A673 (cell line): ENCODE results near the gene PEX26. TPM values are rescaled to one million over a fixed set of nuclear protein-coding genes. Genes with fewer than 3 reads are reported as not detected.

Experiments used
- BruUV-seq: library from RNA; stranded (reverse); fragments of 400-500 nt; replicated peaks from 2 replicates; lab custom pipeline; 2021; lab: Mats Ljungman, UMichigan
- CTCF ChIA-PET: fragments of 300-600 bp; sonication (Branson Sonifier 250); formaldehyde crosslinking; loops from one replicate; lab custom pipeline; 2022; ENCODE audit warnings: antibody characterized with exemption; lab: Charles Lee
- POLR2A ChIA-PET: fragments of 300-600 bp; sonication (Branson Sonifier 250); formaldehyde crosslinking; loops from one replicate; lab custom pipeline; 2022; ENCODE audit warnings: antibody characterized with exemption; ENCODE audit not compliant: low non-redundant PET; lab: Charles Lee
- DNase-seq: peaks from one replicate; pipeline ENCODE4 v3.0.0-alpha.2; 2015; ENCODE audit warnings: low spot score
- H3K27ac ChIP-seq: fragments of 200-600 bp; sonication (generic); 2 replicates; pipeline ENCODE4 v1.5.1; 2016; ENCODE audit warnings: mixed run types, low read depth, mild to moderate bottlenecking, mixed read lengths, antibody characterized with exemption, low read length; ENCODE audit not compliant: poor library complexity, severe bottlenecking
- H3K27me3 ChIP-seq: fragments of 200-600 bp; sonication (generic); replicated peaks from 2 replicates; pipeline ENCODE4 v1.6.1; 2017; ENCODE audit warnings: mixed run types, low read depth, mild to moderate bottlenecking, mixed read lengths, antibody characterized with exemption, low read length; ENCODE audit not compliant: insufficient read depth, poor library complexity
- H3K36me3 ChIP-seq: fragments of 200-600 bp; sonication (generic); 2 replicates; pipeline ENCODE4 v1.6.1; 2016; ENCODE audit warnings: mixed run types, mild to moderate bottlenecking, mixed read lengths, antibody characterized with exemption, low read length; ENCODE audit not compliant: insufficient read depth, poor library complexity, severe bottlenecking
- H3K4me1 ChIP-seq: fragments of 200-600 bp; sonication (generic); 2 replicates; pipeline ENCODE4 v1.6.1; 2017; ENCODE audit warnings: mixed run types, mild to moderate bottlenecking, mixed read lengths, antibody characterized with exemption, low read length; ENCODE audit not compliant: insufficient read depth, poor library complexity, severe bottlenecking
- H3K4me3 ChIP-seq: fragments of 200-600 bp; sonication (generic); 2 replicates; pipeline ENCODE4 v1.5.1; 2016; ENCODE audit warnings: low read depth, mixed run types, mild to moderate bottlenecking, mixed read lengths, low read length; ENCODE audit not compliant: poor library complexity, severe bottlenecking
- H3K9me3 ChIP-seq: fragments of 200-600 bp; sonication (generic); 2 replicates; pipeline ENCODE4 v1.6.1; 2016; ENCODE audit warnings: mixed run types, low read depth, mild to moderate bottlenecking, mixed read lengths, antibody characterized with exemption, low read length; ENCODE audit not compliant: poor library complexity, severe bottlenecking
- CTCF ChIP-seq: fragments of 300-800, 200-600 bp; sonication (generic); conservative IDR thresholded peaks from 2 replicates; pipeline ENCODE4 v1.5.1; 2017; ENCODE audit warnings: low read depth, mild to moderate bottlenecking, antibody characterized with exemption, low read length, moderate library complexity, mixed read lengths
- EZH2 ChIP-seq: fragments of 200-600 bp; sonication (generic); IDR thresholded peaks from 2 replicates; pipeline ENCODE4 v1.6.1; 2017; ENCODE audit warnings: borderline replicate concordance, low read depth, mild to moderate bottlenecking, mixed read lengths, antibody characterized with exemption, low read length; ENCODE audit not compliant: poor library complexity, severe bottlenecking
- intact Hi-C: fragments of 100-400 bp; cut with micrococcal nuclease; formaldehyde crosslinking; loops from one replicate; pipeline ENCODE4 v1.10.0; 2022; ENCODE audit not compliant: unreplicated experiment
- total RNA-seq: library from RNA; stranded (reverse); gene quantifications from 2 replicates; pipeline ENCODE4 v1.2.3, GENCODE V29; 2021

PEX26 gene
- total RNA-seq, 1 experiment from 2014 or later, result 36.9 TPM

- TF ChIP-seq CTCF (no peak), EZH2 (no peak)
- no peak overlapping the region for H3K4me3 ChIP-seq
- no peaks in the 10 kb centered on the region for H3K27me3 ChIP-seq
- POLR2A ChIA-PET, result no interaction called here
- H3K36me3 ChIP-seq, result peaks cover 32% of the 10 kb centered on the region
- H3K27ac ChIP-seq, result no peak overlapping the region
- no peak for DNase-seq
- no peaks in the 10 kb centered on the region for H3K4me1 ChIP-seq
- intact Hi-C loops, result no loop called here
- CTCF ChIA-PET, result no interaction called here
- BruUV-seq, result no TSS peak
- no peaks in the 10 kb centered on the region for H3K9me3 ChIP-seq
Measured at GRCh38 chr22:18088825-18089568, 11.2 kb downstream of the PEX26 start.

DNA sequence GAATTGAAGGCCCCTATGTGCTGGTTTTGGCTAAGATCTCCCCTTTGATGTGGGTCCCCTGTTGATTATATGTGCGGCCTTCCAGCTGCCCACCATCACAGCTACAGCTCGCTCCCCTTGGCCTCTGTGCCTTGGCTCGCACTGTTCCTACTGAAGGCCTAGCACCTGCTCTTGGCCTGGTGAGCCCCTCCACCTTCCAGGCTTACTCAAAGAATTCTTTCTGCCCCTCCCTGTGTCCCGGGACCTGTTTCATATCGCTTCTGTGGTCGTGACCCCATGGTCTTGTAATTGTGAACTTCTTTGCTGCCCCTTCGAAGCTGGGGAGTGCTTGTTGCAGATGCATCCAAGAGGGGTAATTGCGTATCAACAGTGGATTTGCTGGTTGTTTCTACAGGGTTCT lies 12.5 kb downstream of the PEX26 start:
- CTCF ChIA-PET, result no interaction called here

GRCh38 chr22:18091478-18091877 lies 13.7 kb downstream of the PEX26 start:
- no peak for TF ChIP-seq CTCF
- TF ChIP-seq EZH2, result no peak
- intact Hi-C loops, result loop anchor here (2.0 kb wide), 1 partner anchor 59 kb away; the partner anchor contains the start of gene USP18
- no peaks in the 10 kb centered on the region for H3K4me1 ChIP-seq
- ChIA-PET CTCF (no interaction called here), POLR2A (no interaction called here)
- H3K4me3 ChIP-seq, result no peak overlapping the region
- BruUV-seq, result no TSS peak
- H3K36me3 ChIP-seq, result peaks cover 16% of the 10 kb centered on the region
- H3K9me3 ChIP-seq, result no peaks in the 10 kb centered on the region
- H3K27me3 ChIP-seq, result no peaks in the 10 kb centered on the region
- no peak for DNase-seq
- H3K27ac ChIP-seq, result no peak overlapping the region

More for the DNA sequence above, 12.5 kb downstream of the PEX26 start:
- intact Hi-C loops, result loop anchor here (2.0 kb wide), 1 partner anchor 61 kb away; the partner anchor contains the start of gene USP18
- peaks cover 22% of the 10 kb centered on the region for H3K36me3 ChIP-seq
- no peak overlapping the region for H3K4me3 ChIP-seq
- POLR2A ChIA-PET, result no interaction called here
- H3K27me3 ChIP-seq, result no peaks in the 10 kb centered on the region
- no peak for DNase-seq
- H3K9me3 ChIP-seq, result no peaks in the 10 kb centered on the region
- TF ChIP-seq EZH2 (no peak), CTCF (no peak)
- no peak overlapping the region for H3K27ac ChIP-seq
- TSS peak; percentile 16 for BruUV-seq
- H3K4me1 ChIP-seq, result no peaks in the 10 kb centered on the region
